Mesendoderm (in vitro differentiated cells): ENCODE measurements around the gene CASP9.

ENCODE experiments used
- DNase-seq: peaks from one replicate; pipeline ENCODE4 v3.0.0; 2013
- H2AK5ac ChIP-seq: 2 replicates; pipeline ENCODE4 v1.6.1; 2013; ENCODE audit warnings: low read length, inconsistent platforms
- H2BK120ac ChIP-seq: 2 replicates; pipeline ENCODE4 v1.6.1; 2013; ENCODE audit warnings: low read depth, mild to moderate bottlenecking, low read length, moderate library complexity, mixed read lengths
- H2BK15ac ChIP-seq: replicated peaks from 2 replicates; pipeline ENCODE4 v1.6.1; 2013; ENCODE audit warnings: low read depth, mild to moderate bottlenecking, moderate library complexity
- H2BK5ac ChIP-seq: 2 replicates; pipeline ENCODE4 v1.6.1; 2013; ENCODE audit warnings: low read length, inconsistent platforms
- H3K18ac ChIP-seq: 2 replicates; pipeline ENCODE4 v1.6.1; 2013; ENCODE audit warnings: mild to moderate bottlenecking, low read length, mixed read lengths
- H3K23ac ChIP-seq: one replicate; pipeline ENCODE4 v1.6.1; 2013; ENCODE audit warnings: low read length
- H3K27ac ChIP-seq: 2 replicates; pipeline ENCODE4 v1.5.1; 2013; ENCODE audit warnings: low read depth, mild to moderate bottlenecking, inconsistent platforms, low read length, moderate library complexity
- H3K27me3 ChIP-seq: 2 replicates; pipeline ENCODE4 v1.6.1; 2013; ENCODE audit warnings: low read length, control low read depth, mild to moderate bottlenecking, inconsistent platforms; ENCODE audit not compliant: insufficient read depth, poor library complexity
- H3K36me3 ChIP-seq: 2 replicates; pipeline ENCODE4 v1.6.1; 2013; ENCODE audit warnings: low read length, inconsistent platforms; ENCODE audit not compliant: control insufficient read depth, insufficient read depth
- H3K4ac ChIP-seq: one replicate; pipeline ENCODE4 v1.6.1; 2013; ENCODE audit warnings: low read depth, mild to moderate bottlenecking, low read length, moderate library complexity
- H3K4me1 ChIP-seq: 2 replicates; pipeline ENCODE4 v1.6.1; 2013; ENCODE audit warnings: low read depth, low read length, inconsistent platforms; ENCODE audit not compliant: control insufficient read depth
- H3K4me2 ChIP-seq: 2 replicates; pipeline ENCODE4 v1.6.1; 2013; ENCODE audit warnings: low read length
- H3K4me3 ChIP-seq: 2 replicates; pipeline ENCODE4 v1.5.1; 2013; ENCODE audit warnings: mild to moderate bottlenecking, low read length
- H3K56ac ChIP-seq: one replicate; pipeline ENCODE4 v1.6.1; 2013; ENCODE audit warnings: low read length
- H3K79me1 ChIP-seq: 2 replicates; pipeline ENCODE4 v1.6.1; 2013; ENCODE audit warnings: low read length, inconsistent platforms
- H3K79me2 ChIP-seq: 2 replicates; pipeline ENCODE4 v1.6.1; 2013; ENCODE audit warnings: mild to moderate bottlenecking, low read length; ENCODE audit not compliant: control insufficient read depth, insufficient read depth
- H3K9ac ChIP-seq: 2 replicates; pipeline ENCODE4 v1.6.1; 2013; ENCODE audit warnings: low read length, inconsistent platforms
- H4K5ac ChIP-seq: one replicate; pipeline ENCODE4 v1.6.1; 2013; ENCODE audit warnings: low read length
- H4K8ac ChIP-seq: one replicate; pipeline ENCODE4 v1.6.1; 2013; ENCODE audit warnings: low read depth, mild to moderate bottlenecking, control low read depth, low read length, moderate library complexity
- WGBS: extraction: QIAGEN DNeasy Blood & Tissue Kit; methylation state at CpG from one replicate; pipeline ENCODE4 v1.1.7; 2013; ENCODE audit warnings: low lambda C conversion rate, missing lambda C conversion rate; ENCODE audit not compliant: insufficient coverage; ENCODE audit errors: extremely low coverage; 5-methylcytosine and 5-hydroxymethylcytosine counted together

The CASP9 gene

DNA sequence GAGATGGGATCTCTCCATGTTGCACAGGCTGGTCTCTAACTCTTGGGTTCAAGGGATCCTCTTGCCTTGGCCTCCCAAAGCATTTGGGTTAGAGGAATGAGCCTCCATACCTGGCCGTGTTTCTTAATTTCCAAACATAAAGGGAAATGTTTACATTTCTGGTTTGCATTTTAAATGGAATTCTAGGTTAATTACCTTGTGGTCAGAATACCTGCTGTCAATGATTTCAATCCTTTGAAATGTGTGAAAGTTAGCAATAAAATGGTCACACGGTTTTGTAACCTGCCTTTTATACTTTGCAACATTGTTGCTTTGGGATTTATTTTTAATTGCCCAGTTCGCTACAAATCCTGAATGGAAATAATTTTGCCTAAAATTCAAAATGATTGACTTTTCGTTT lies 34.5 kb upstream of the CASP9 start:
- H3K4me1 ChIP-seq, result no peaks in the 10 kb centered on the region
- H4K8ac ChIP-seq, result no peak overlapping the region
- H2BK120ac ChIP-seq, result no peak overlapping the region
- H3K79me1 ChIP-seq, result no peaks in the 10 kb centered on the region
- no peak overlapping the region for H3K18ac ChIP-seq
- H2BK5ac ChIP-seq, result no peak overlapping the region
- no peak overlapping the region for H2AK5ac ChIP-seq
- no peak for DNase-seq
- no peak overlapping the region for H3K4me3 ChIP-seq
- no CpG with 5 or more reads among the region's 4 CpGs for WGBS
- no peak overlapping the region for H4K5ac ChIP-seq
- no peak overlapping the region for H3K9ac ChIP-seq
- H3K4me2 ChIP-seq, result no peak overlapping the region
- no peak overlapping the region for H3K23ac ChIP-seq
- H2BK15ac ChIP-seq, result no peak overlapping the region
- H3K27ac ChIP-seq, result no peak overlapping the region
- no peak overlapping the region for H3K56ac ChIP-seq
- H3K79me2 ChIP-seq, result no peaks in the 10 kb centered on the region
- H3K36me3 ChIP-seq, result peaks cover 2% of the 10 kb centered on the region
- no peaks in the 10 kb centered on the region for H3K27me3 ChIP-seq
- no peak overlapping the region for H3K4ac ChIP-seq

DNA sequence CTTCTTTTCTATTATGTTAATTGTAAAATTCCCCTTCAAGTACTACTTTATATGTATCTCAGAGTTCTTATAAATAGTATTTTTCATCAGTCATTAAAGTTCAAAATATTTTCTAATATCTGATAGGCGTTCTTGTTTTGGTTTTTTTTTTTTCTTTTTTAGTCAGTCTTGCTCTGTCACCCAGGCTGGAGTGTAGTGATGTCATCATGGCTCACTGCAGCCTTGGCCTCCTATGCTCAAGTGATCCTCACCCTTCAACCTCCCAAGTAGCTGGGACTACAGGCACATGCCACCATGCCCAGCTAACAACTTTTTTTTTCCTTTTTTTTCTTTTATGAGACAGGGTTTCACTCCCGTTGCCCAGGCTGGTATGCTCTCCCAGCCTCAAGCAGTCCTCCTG lies 33.6 kb upstream of the CASP9 start:
- H3K4ac ChIP-seq, result no peak overlapping the region
- no peak overlapping the region for H4K8ac ChIP-seq
- no peak overlapping the region for H3K18ac ChIP-seq
- H3K4me2 ChIP-seq, result no peak overlapping the region
- no peaks in the 10 kb centered on the region for H3K4me1 ChIP-seq
- H2BK15ac ChIP-seq, result no peak overlapping the region
- H3K27me3 ChIP-seq, result no peaks in the 10 kb centered on the region
- no peak overlapping the region for H3K27ac ChIP-seq
- no peak overlapping the region for H3K23ac ChIP-seq
- no peak overlapping the region for H2AK5ac ChIP-seq
- H3K79me2 ChIP-seq, result no peaks in the 10 kb centered on the region
- H2BK5ac ChIP-seq, result no peak overlapping the region
- no peak overlapping the region for H2BK120ac ChIP-seq
- no peaks in the 10 kb centered on the region for H3K79me1 ChIP-seq
- WGBS, result no CpG with 5 or more reads among the region's 2 CpGs
- no peak overlapping the region for H3K56ac ChIP-seq
- no peak for DNase-seq
- no peak overlapping the region for H4K5ac ChIP-seq
- no peak overlapping the region for H3K9ac ChIP-seq
- peaks cover 2% of the 10 kb centered on the region for H3K36me3 ChIP-seq
- no peak overlapping the region for H3K4me3 ChIP-seq

DNA sequence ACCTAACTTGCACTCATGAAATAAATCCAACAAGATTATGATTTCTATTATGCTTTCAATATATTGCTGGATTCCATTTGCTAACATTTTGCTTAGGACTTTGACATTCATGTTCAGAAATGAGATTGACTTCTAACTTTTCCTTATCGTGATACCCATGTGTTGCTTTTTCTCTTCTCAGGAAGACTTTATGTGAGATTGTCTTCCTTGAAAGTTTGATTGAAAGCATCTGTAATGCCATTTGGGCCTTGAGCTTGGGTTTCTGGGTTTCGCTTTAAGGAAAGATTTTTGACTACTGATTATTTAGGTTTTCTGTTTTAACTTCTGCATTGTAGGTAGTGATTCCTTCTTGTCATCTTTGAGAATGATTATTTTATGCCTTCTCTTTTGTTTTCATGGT lies 33.0 kb upstream of the CASP9 start:
- Histone ChIP-seq H3K79me1 (no peaks in the 10 kb centered on the region), H3K27me3 (no peaks in the 10 kb centered on the region), H3K79me2 (no peaks in the 10 kb centered on the region), H3K18ac (no peak overlapping the region), H3K56ac (no peak overlapping the region), H3K4ac (no peak overlapping the region), H3K23ac (no peak overlapping the region), H2BK5ac (no peak overlapping the region), H4K8ac (no peak overlapping the region), H3K36me3 (peaks cover 2% of the 10 kb centered on the region), H2AK5ac (no peak overlapping the region), H4K5ac (no peak overlapping the region), H3K27ac (no peak overlapping the region), H3K4me3 (no peak overlapping the region), H3K4me1 (no peaks in the 10 kb centered on the region), H3K4me2 (no peak overlapping the region), H2BK15ac (no peak overlapping the region), H2BK120ac (no peak overlapping the region), H3K9ac (no peak overlapping the region)
- DNase-seq, result no peak
- WGBS, result no CpG with 5 or more reads among the region's 2 CpGs

DNA sequence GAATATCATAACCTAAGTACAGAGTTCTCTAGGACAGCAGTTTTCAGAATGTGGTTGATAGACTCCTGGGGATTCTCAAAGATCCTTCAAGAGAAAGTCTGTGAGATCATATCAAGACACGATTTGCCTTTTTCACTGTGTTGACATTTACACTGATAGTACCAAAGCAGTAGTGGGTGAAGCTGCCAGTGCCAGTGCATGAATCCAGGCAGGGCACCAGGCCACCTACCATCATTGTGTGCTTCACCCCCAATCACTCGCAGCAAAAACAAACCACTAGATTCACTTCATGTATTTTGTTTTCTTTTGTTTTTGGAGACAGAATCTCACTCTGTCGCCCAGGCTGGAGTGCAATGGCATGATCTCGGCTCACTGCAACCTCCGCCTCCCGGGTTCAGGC lies 26.6 kb upstream of the CASP9 start:
- H2BK120ac ChIP-seq, result no peak overlapping the region
- no CpG with 5 or more reads among the region's 6 CpGs for WGBS
- no peak overlapping the region for H2AK5ac ChIP-seq
- H3K18ac ChIP-seq, result no peak overlapping the region
- no peak overlapping the region for H3K23ac ChIP-seq
- no peak overlapping the region for H4K8ac ChIP-seq
- no peak overlapping the region for H3K4me3 ChIP-seq
- H3K4me1 ChIP-seq, result no peaks in the 10 kb centered on the region
- no peak overlapping the region for H3K4me2 ChIP-seq
- H3K9ac ChIP-seq, result no peak overlapping the region
- no peak for DNase-seq
- H2BK5ac ChIP-seq, result no peak overlapping the region
- H3K4ac ChIP-seq, result no peak overlapping the region
- no peak overlapping the region for H4K5ac ChIP-seq
- no peak overlapping the region for H3K27ac ChIP-seq
- H3K27me3 ChIP-seq, result no peaks in the 10 kb centered on the region
- H3K56ac ChIP-seq, result no peak overlapping the region
- H3K79me1 ChIP-seq, result no peaks in the 10 kb centered on the region
- H3K79me2 ChIP-seq, result no peaks in the 10 kb centered on the region
- H3K36me3 ChIP-seq, result peaks cover 8% of the 10 kb centered on the region
- H2BK15ac ChIP-seq, result no peak overlapping the region

DNA sequence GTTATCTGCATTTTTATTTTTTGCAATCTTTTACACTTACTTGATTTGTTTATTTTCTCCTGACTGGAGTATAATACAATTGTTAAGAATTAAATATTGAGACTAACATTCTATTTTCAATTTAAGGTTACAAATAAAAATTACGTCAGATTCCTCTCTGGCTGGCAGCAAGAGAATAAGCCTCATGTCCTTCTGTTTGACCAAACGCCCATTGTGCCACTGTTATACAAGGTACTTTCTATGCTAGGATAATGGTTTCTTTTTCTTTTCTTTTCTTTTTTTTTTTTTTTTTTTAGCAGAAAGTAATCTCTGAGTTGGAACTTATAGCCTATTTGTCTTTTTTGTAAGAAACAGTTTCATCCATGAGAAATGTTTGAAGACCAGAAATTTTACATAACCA lies 22.6 kb upstream of the CASP9 start:
- H3K27me3 ChIP-seq, result no peaks in the 10 kb centered on the region
- H3K79me2 ChIP-seq, result no peaks in the 10 kb centered on the region
- H2BK5ac ChIP-seq, result no peak overlapping the region
- no peak overlapping the region for H3K27ac ChIP-seq
- WGBS, result no CpG with 5 or more reads among the region's 2 CpGs
- no peak overlapping the region for H3K4me2 ChIP-seq
- no peak overlapping the region for H3K4me3 ChIP-seq
- no peaks in the 10 kb centered on the region for H3K4me1 ChIP-seq
- no peaks in the 10 kb centered on the region for H3K79me1 ChIP-seq
- no peak for DNase-seq
- no peak overlapping the region for H2BK15ac ChIP-seq
- H4K5ac ChIP-seq, result no peak overlapping the region
- no peak overlapping the region for H3K23ac ChIP-seq
- H3K36me3 ChIP-seq, result peaks cover 12% of the 10 kb centered on the region
- no peak overlapping the region for H4K8ac ChIP-seq
- H3K4ac ChIP-seq, result no peak overlapping the region
- H2AK5ac ChIP-seq, result no peak overlapping the region
- no peak overlapping the region for H3K56ac ChIP-seq
- no peak overlapping the region for H3K9ac ChIP-seq
- no peak overlapping the region for H2BK120ac ChIP-seq
- no peak overlapping the region for H3K18ac ChIP-seq
